ENCODE data around the gene GARIN5A.

Gene GARIN5A

GRCh38 chr19:50418176-50419021 is 58.2 kb downstream of the GARIN5A start, which contains the start of gene SPIB:
SPIB (plus strand) TSS chr19:50418938; CDS start chr19:50418963, 25 bp downstream.
- in situ Hi-C loops (cut with HindIII; ENCODE audit: low sequenced_read_pairs): no loop called here
- TF ChIP-seq CTCF (IDR thresholded peaks at IDR 0.05; ENCODE audit: low read depth, low read length): no peak
- no peak within 1 kb of the TSS for H3K4me3 ChIP-seq (ENCODE audit: low read depth, low read length)
- DNase-seq (ENCODE audit: low read depth, low spot score): no peak

- DNase-seq (ENCODE audit: low read depth, low spot score): no peak
- TF ChIP-seq CTCF (IDR thresholded peaks at IDR 0.05; ENCODE audit: low read depth, low read length): no peak
- H3K4me3 ChIP-seq (ENCODE audit: low read depth, low read length): no peak overlapping the region
- in situ Hi-C loops (cut with HindIII; ENCODE audit: low sequenced_read_pairs): no loop called here
Measured at GRCh38 chr19:50417111-50418081, 59.3 kb downstream of the GARIN5A start.

Data from astrocyte of the spinal cord (primary cell).